GM23248 (cell line): ENCODE data around the gene ZNF700. TPM values are rescaled to one million over a fixed set of nuclear protein-coding genes. Genes with fewer than 3 reads are reported as not detected.
"Not testable (repeated sequence)": the region's sequence is repeated elsewhere in the genome, so short reads cannot be mapped to it uniquely, and the experiment has no call there.

Experiments
- DNase-seq: peaks from one replicate; pipeline ENCODE4 v3.0.0-alpha.2; 2015
- H2AFZ ChIP-seq: fragments of 200-600 bp; sonication (generic); 2 replicates; pipeline ENCODE4 v1.6.1; 2016; ENCODE audit warnings: antibody characterized with exemption
- H3F3A ChIP-seq: fragments of 200-600 bp; sonication (generic); 2 replicates; pipeline ENCODE4 v1.6.1; 2016; ENCODE audit warnings: mild to moderate bottlenecking, antibody characterized with exemption, mixed run types; ENCODE audit not compliant: insufficient read depth
- H3K27ac ChIP-seq: fragments of 200-600 bp; sonication (generic); 2 replicates; pipeline ENCODE4 v1.5.1; 2016; ENCODE audit warnings: mild to moderate bottlenecking
- H3K27me3 ChIP-seq: fragments of 200-600 bp; sonication (generic); replicated peaks from 2 replicates; pipeline ENCODE4 v1.6.1; 2016; ENCODE audit warnings: mild to moderate bottlenecking; ENCODE audit not compliant: insufficient read depth
- H3K36me3 ChIP-seq: fragments of 200-600 bp; sonication (generic); 2 replicates; pipeline ENCODE4 v1.6.1; 2016; ENCODE audit warnings: low read depth, mild to moderate bottlenecking
- H3K4me1 ChIP-seq: fragments of 200-600 bp; sonication (generic); 2 replicates; pipeline ENCODE4 v1.6.1; 2016; ENCODE audit warnings: mild to moderate bottlenecking; ENCODE audit not compliant: insufficient read depth
- H3K4me2 ChIP-seq: fragments of 200-600 bp; sonication (generic); one replicate; pipeline ENCODE4 v1.6.1; 2016; ENCODE audit warnings: mild to moderate bottlenecking; ENCODE audit not compliant: unreplicated experiment
- H3K4me3 ChIP-seq: fragments of 200-600 bp; sonication (generic); 2 replicates; pipeline ENCODE4 v1.5.1; 2016; ENCODE audit warnings: mild to moderate bottlenecking
- H3K79me2 ChIP-seq: fragments of 200-600 bp; sonication (generic); 2 replicates; pipeline ENCODE4 v1.6.1; 2016; ENCODE audit warnings: mild to moderate bottlenecking; ENCODE audit not compliant: insufficient read depth
- H3K9ac ChIP-seq: fragments of 200-600 bp; sonication (generic); 2 replicates; pipeline ENCODE4 v1.6.1; 2016; ENCODE audit warnings: mild to moderate bottlenecking
- H3K9me2 ChIP-seq: fragments of 200-600 bp; sonication (generic); 2 replicates; pipeline ENCODE4 v1.6.1; 2016; ENCODE audit warnings: mixed run types, mild to moderate bottlenecking, moderate library complexity; ENCODE audit not compliant: insufficient read depth
- H3K9me3 ChIP-seq: fragments of 200-600 bp; sonication (generic); one replicate; pipeline ENCODE4 v1.6.1; 2017; ENCODE audit warnings: low read depth
- H4K20me1 ChIP-seq: fragments of 200-600 bp; sonication (generic); 2 replicates; pipeline ENCODE4 v1.6.0; 2016; ENCODE audit not compliant: insufficient read depth
- EZH2 ChIP-seq: fragments of 200-600 bp; sonication (generic); IDR thresholded peaks from 2 replicates; pipeline ENCODE4 v1.6.1; 2018; ENCODE audit warnings: antibody characterized with exemption, mild to moderate bottlenecking; ENCODE audit not compliant: insufficient read depth, poor library complexity, severe bottlenecking
- EZH2phosphoT487 ChIP-seq: fragments of 200-600 bp; sonication (generic); IDR thresholded peaks from 2 replicates; pipeline ENCODE4 v1.6.1; 2018; ENCODE audit warnings: antibody characterized with exemption, moderate library complexity, mild to moderate bottlenecking, low read depth; ENCODE audit not compliant: insufficient read depth
- WGBS, 2 experiments: methylation state at CpG; one replicate each; pipeline ENCODE4 v1.1.6; 2015 to 2017; ENCODE audit warnings: low lambda C conversion rate in 2 of 2, low coverage in 1 of 2; ENCODE audit errors: missing lambda C conversion rate in 2 of 2; 5-methylcytosine and 5-hydroxymethylcytosine counted together
- in situ Hi-C: fragments of 300-500 bp; cut with MboI; formaldehyde crosslinking; loops from 2 replicates; pipeline ENCODE4 v1.15.0; 2020
- polyA plus RNA-seq: library from polyadenylated mRNA; unstranded; fragments of >200 nt; fragmentation: Nextera tagmentation; extraction: Ambion mirVana; gene quantifications from 2 replicates; pipeline ENCODE4 v1.2.1, GENCODE V29; 2016
- small RNA-seq: library from RNA; depleted of rRNA; stranded (forward); fragments of <200 nt; gene quantifications from one replicate; pipeline ENCODE3, GENCODE V24; 2014; ENCODE audit warnings: low read depth, low replicate concordance
- total RNA-seq: library from RNA; depleted of rRNA; stranded (reverse); fragments of >200 nt; shearing (Covaris generic); gene quantifications from 2 replicates; pipeline ENCODE4 v1.2.3, GENCODE V29; 2014; rRNA removed

The ZNF700 gene
- total and polyA plus RNA-seq, 2 experiments from 2014 or later, result 3.2 to 6.3 TPM

DNA sequence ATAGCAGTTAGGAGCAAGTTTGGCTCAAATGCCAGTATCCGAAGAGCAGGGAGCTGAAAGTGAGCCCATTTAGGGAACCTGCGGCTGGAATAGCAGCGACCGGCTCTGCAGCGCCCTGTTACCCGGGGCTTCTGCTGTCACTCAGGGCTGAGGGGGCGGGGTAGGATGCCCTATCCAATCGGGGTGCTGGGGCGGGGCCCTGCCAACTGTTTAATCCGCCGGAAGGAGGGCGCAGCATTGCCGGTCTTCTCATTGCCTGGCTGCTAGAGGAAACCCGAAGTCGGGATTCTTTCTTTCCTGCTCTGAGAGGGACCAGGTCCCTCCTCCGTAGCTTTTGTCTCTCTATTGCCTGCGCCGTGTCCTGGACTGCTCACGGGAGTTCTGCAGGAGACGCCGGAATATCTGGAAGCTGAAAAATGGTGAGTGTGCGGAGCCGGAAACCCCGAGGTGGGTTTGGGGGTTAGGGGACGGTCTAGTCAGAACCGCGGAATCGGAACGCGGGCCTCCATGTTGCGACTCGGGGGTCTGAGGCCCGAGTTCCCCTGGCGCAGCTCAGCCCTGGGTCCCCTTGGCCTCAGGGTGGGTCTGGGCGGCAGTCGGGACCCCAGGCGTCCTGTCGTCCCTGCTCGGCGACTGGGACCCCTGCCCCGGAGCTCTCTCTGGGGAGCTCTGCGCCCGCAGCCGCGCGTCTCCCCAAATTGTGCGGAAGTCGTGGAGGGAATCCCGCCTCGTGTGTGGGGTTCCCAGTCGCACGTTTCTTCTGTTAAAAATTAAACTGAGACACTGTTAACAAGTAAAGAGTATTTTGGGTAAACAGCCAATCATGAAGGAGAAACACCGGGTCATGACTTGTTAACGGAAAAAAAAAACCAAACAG is 62.7 kb downstream of the ZNF700 start:
- peak overlapping the region; percentile 98 for H3K4me2 ChIP-seq
- peaks cover 32% of the 10 kb centered on the region for H3K79me2 ChIP-seq
- TF ChIP-seq EZH2phosphoT487 (no peak), EZH2 (no peak)
- H3K36me3 ChIP-seq, result no peaks in the 10 kb centered on the region
- H3K9ac ChIP-seq, result peak overlapping the region; percentile 79
- peak overlapping the region; percentile 59 for H3K27ac ChIP-seq
- no peaks in the 10 kb centered on the region for H3K27me3 ChIP-seq
- in situ Hi-C loops, result no loop called here
- H3F3A ChIP-seq, result peaks cover 10% of the 10 kb centered on the region
- no peaks in the 10 kb centered on the region for H3K9me2 ChIP-seq
- peak overlapping the region; percentile 96 for H2AFZ ChIP-seq
- no peaks in the 10 kb centered on the region for H4K20me1 ChIP-seq
- WGBS, 2 experiments, result 1 to 2% methylated on average over 49 to 51 of the region's 54 CpGs
- peaks cover 11% of the 10 kb centered on the region; the same call in 1 of the 2 replicates for H3K4me1 ChIP-seq
- H3K4me3 ChIP-seq, result peak overlapping the region; percentile 87
- peak; percentile 99 for DNase-seq
- no peaks in the 10 kb centered on the region for H3K9me3 ChIP-seq

DNA sequence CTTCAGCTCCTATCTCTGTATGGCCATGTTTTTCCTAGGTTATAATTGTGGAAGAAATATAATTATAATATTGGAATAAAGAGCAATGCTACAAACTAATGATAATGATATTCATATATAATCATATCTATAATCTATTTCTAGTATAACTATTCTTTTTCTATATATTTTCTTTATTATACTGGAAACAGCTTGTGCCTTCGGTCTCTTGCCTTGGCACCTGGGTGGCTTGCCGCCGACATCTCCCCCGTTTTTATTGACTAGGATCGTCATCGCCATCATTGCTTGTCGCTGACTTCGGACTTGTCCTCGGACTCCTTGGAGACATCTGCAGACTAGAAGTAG is 64.2 kb downstream of the ZNF700 start:
- no peak overlapping the region for H3K9ac ChIP-seq
- no peak overlapping the region for H2AFZ ChIP-seq
- WGBS, 2 experiments, result 66 to 70% methylated on average over 9 of the region's 9 CpGs
- H3K9me2 ChIP-seq, result no peaks in the 10 kb centered on the region
- H4K20me1 ChIP-seq, result no peaks in the 10 kb centered on the region
- no peak for DNase-seq
- peaks cover 10% of the 10 kb centered on the region for H3F3A ChIP-seq
- H3K4me3 ChIP-seq, result no peak overlapping the region; the same call in 1 of the 2 replicates
- no peaks in the 10 kb centered on the region for H3K9me3 ChIP-seq
- peak overlapping the region; percentile 98 for H3K4me2 ChIP-seq
- no peaks in the 10 kb centered on the region for H3K36me3 ChIP-seq
- peaks cover 13% of the 10 kb centered on the region; the same call in 1 of the 2 replicates for H3K4me1 ChIP-seq
- TF ChIP-seq EZH2 (no peak), EZH2phosphoT487 (no peak)
- in situ Hi-C loops, result no loop called here
- H3K27me3 ChIP-seq, result no peaks in the 10 kb centered on the region
- no peak overlapping the region for H3K27ac ChIP-seq
- peaks cover 46% of the 10 kb centered on the region for H3K79me2 ChIP-seq

DNA sequence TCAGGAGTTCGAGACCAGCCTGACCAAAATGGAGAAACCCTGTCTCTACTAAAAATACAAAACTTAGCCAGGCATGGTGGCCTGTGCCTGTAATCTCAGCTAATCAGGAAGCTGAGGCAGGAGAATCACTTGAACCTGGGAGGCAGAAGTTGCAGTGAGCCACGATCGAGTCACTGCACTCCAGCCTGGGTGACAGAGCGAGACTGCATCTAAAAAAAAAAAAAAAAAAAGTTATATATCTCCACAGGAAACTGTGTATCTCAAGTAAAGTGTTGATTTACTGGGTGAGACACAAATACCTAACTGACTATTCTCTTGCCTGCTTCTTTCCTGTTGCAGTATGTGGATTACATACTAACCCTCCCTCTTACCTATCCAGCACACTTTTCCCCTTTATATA is 67.0 kb downstream of the ZNF700 start:
- H3K36me3 ChIP-seq, result not testable (repeated sequence)
- DNase-seq, result peak; percentile 37

DNA sequence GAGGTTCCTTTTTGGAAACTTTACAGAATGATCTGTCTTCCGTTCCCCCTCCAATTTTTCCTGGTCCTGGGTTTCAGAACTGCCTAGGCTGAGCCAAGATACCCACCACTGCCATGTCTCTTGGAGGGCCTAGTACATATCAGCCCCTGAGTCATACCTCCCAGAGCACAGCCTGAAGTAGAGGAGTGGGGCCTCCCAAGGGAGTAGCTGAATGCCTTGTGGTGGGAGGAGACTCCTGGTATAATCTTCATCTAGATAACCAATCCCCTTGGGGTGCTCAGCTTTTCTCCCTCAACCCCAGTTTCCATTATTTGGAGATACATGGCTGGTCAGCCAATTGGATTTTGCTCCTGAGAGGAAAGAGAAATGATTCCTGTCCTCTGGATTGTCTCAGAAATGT is 70.3 kb downstream of the ZNF700 start:
- Histone ChIP-seq H3K4me1 (peaks cover 23% of the 10 kb centered on the region), H3K27me3 (no peaks in the 10 kb centered on the region), H3K9ac (no peak overlapping the region), H3F3A (peaks cover 14% of the 10 kb centered on the region), H3K27ac (no peak overlapping the region), H3K9me2 (no peaks in the 10 kb centered on the region), H4K20me1 (no peaks in the 10 kb centered on the region), H3K36me3 (no peaks in the 10 kb centered on the region), H3K4me3 (no peak overlapping the region), H2AFZ (no peak overlapping the region), H3K79me2 (peaks cover 88% of the 10 kb centered on the region), H3K9me3 (no peaks in the 10 kb centered on the region), H3K4me2 (no peak overlapping the region)
- TF ChIP-seq EZH2phosphoT487 (no peak), EZH2 (no peak)
- peak; percentile 60 for DNase-seq
- in situ Hi-C loops, result no loop called here
- 91 to 97% methylated on average over 1 of the region's 1 CpG for WGBS, 2 experiments

More for the DNA sequence above, 67.0 kb downstream of the ZNF700 start:
- H3F3A ChIP-seq, H3K27me3 ChIP-seq, H3K9me2 ChIP-seq, in situ Hi-C loops, H3K9me3 ChIP-seq, H4K20me1 ChIP-seq, H3K4me2 ChIP-seq, H3K4me3 ChIP-seq, H2AFZ ChIP-seq: not testable (repeated sequence)
- Histone ChIP-seq H3K27ac (peak overlapping the region; percentile 43), H3K79me2 (peaks cover 73% of the 10 kb centered on the region), H3K4me1 (peaks cover 19% of the 10 kb centered on the region; the same call in 1 of the 2 replicates), H3K9ac (peak overlapping the region; percentile 18; the same call in 1 of the 2 replicates)
- 57 to 58% methylated on average over 4 of the region's 4 CpGs for WGBS, 2 experiments

Small RNAs within 50 kb of the gene (small RNA-seq; reads per million reads assigned to genes)
- not detected for gene RNA5SP464

Other genes with a start within 250 kb of the ZNF700 start
- 6.8 and 7.2 TPM in 2 replicates for gene ZNF823, start 186.2 kb upstream of the ZNF700 start, total RNA-seq
- 1.9 and 3.0 TPM in 2 replicates for gene ZNF823, start 186.2 kb upstream of the ZNF700 start, polyA plus RNA-seq
- gene ZNF441, start 158.1 kb upstream of the ZNF700 start, total RNA-seq, result 6.5 and 8.5 TPM in 2 replicates
- gene ZNF441, start 158.1 kb upstream of the ZNF700 start, polyA plus RNA-seq, result 3.5 and 3.6 TPM in 2 replicates
- gene ZNF491, start 126.6 kb upstream of the ZNF700 start, total RNA-seq, result 1.6 and 3.0 TPM in 2 replicates
- gene ZNF491, start 126.6 kb upstream of the ZNF700 start, polyA plus RNA-seq, result 0.58 and 1.4 TPM in 2 replicates
- 4.2 and 7.6 TPM in 2 replicates for gene ZNF440, start 110.8 kb upstream of the ZNF700 start, total RNA-seq
- gene ZNF440, start 110.8 kb upstream of the ZNF700 start, polyA plus RNA-seq, result 2.3 and 2.4 TPM in 2 replicates
- gene ZNF439, start 76.4 kb upstream of the ZNF700 start, total RNA-seq, result 7.8 and 12.1 TPM in 2 replicates
- gene ZNF439, start 76.4 kb upstream of the ZNF700 start, polyA plus RNA-seq, result 7.4 and 8.8 TPM in 2 replicates
- 5.3 and 8.3 TPM in 2 replicates for gene ZNF69, start 37.3 kb upstream of the ZNF700 start, total RNA-seq
- gene ZNF69, start 37.3 kb upstream of the ZNF700 start, polyA plus RNA-seq, result 5.3 and 6.8 TPM in 2 replicates
- gene ZNF763, start 39.9 kb downstream of the ZNF700 start, total RNA-seq, result 0.63 and 1.8 TPM in 2 replicates
- gene ZNF763, start 39.9 kb downstream of the ZNF700 start, polyA plus RNA-seq, result 1.4 and 1.6 TPM in 2 replicates
- gene ZNF433, start 110.6 kb downstream of the ZNF700 start, total RNA-seq, result 1.5 and 7.6 TPM in 2 replicates
- gene ZNF433, start 110.6 kb downstream of the ZNF700 start, polyA plus RNA-seq, result 4.2 and 5.0 TPM in 2 replicates
- not detected in 2 replicates for gene ZNF878, start 127.9 kb downstream of the ZNF700 start, total RNA-seq
- gene ZNF878, start 127.9 kb downstream of the ZNF700 start, polyA plus RNA-seq, result 0.18 TPM in 1 of 2 replicates, not detected in the other
- gene ZNF844, start 139.6 kb downstream of the ZNF700 start, total RNA-seq, result 4.0 and 4.2 TPM in 2 replicates
- gene ZNF844, start 139.6 kb downstream of the ZNF700 start, polyA plus RNA-seq, result 1.7 and 2.3 TPM in 2 replicates
- gene ZNF20, start 215.2 kb downstream of the ZNF700 start, total RNA-seq, result 5.5 and 5.9 TPM in 2 replicates
- gene ZNF20, start 215.2 kb downstream of the ZNF700 start, polyA plus RNA-seq, result 1.3 and 2.1 TPM in 2 replicates
- gene ZNF625, start 231.6 kb downstream of the ZNF700 start, total RNA-seq, result 3.2 and 7.2 TPM in 2 replicates
- 1.5 and 2.4 TPM in 2 replicates for gene ZNF625, start 231.6 kb downstream of the ZNF700 start, polyA plus RNA-seq
- 3.0 and 5.1 TPM in 2 replicates for gene ZNF136, start 238.0 kb downstream of the ZNF700 start, total RNA-seq
- 4.6 and 4.8 TPM in 2 replicates for gene ZNF136, start 238.0 kb downstream of the ZNF700 start, polyA plus RNA-seq